Measurements from ENCODE around the gene ANKH. TPM values are rescaled to one million over a fixed set of nuclear protein-coding genes. Genes with fewer than 3 reads are reported as not detected.

ANKH gene
- total RNA-seq, 1 experiment from 2014 or later: 53.2 TPM

- Mint-ChIP-seq H3K27me3 (ENCODE audit: unreplicated experiment) (no peaks in the 10 kb centered on the region), H3K9me3 (ENCODE audit: low read depth, unreplicated experiment) (no peaks in the 10 kb centered on the region), H3K27ac (ENCODE audit: unreplicated experiment) (no peak overlapping the region), H3K4me3 (ENCODE audit: low read depth, unreplicated experiment) (no peak overlapping the region), H3K36me3 (ENCODE audit: insufficient read depth, unreplicated experiment) (no peaks in the 10 kb centered on the region), H3K4me1 (ENCODE audit: low read depth, unreplicated experiment) (peaks cover 42% of the 10 kb centered on the region)
- no peak for DNase-seq
- CTCF ChIA-PET: no interaction called here
- intact Hi-C loops (cut with micrococcal nuclease; ENCODE audit: unreplicated experiment): no loop called here
- no TSS peak for BruUV-seq (replicated peaks)
- no peak for TF ChIP-seq CTCF (IDR thresholded peaks at IDR 0.05; ENCODE audit: unreplicated experiment)
These were observed 93.4 kb downstream of the ANKH start for GRCh38 chr5:14777932-14778791.

DNA sequence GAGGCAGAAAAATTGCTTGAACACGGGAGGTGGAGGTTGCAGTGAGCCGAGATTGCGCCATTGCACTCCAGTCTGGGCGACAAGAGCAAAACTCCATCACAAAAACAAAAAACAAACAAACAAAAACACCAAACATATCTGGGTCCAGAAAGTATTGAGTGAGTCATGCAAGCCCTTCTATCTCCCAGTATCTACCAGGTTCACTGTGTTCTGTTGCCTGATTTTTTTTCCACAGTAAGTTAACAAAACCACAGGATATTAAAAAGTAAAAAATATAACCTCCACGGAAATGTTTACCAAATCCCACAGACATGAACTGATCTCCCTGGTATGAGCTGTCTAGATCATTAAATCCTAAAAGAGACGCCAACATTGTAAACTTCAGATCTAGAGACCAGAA lies 94.4 kb downstream of the ANKH start:
- BruUV-seq (replicated peaks): no TSS peak
- CTCF ChIA-PET: no interaction called here
- H3K9me3 Mint-ChIP-seq (ENCODE audit: low read depth, unreplicated experiment): no peaks in the 10 kb centered on the region
- TF ChIP-seq CTCF (IDR thresholded peaks at IDR 0.05; ENCODE audit: unreplicated experiment): no peak
- no peak for DNase-seq
- H3K27me3 Mint-ChIP-seq (ENCODE audit: unreplicated experiment): no peaks in the 10 kb centered on the region
- no peaks in the 10 kb centered on the region for H3K36me3 Mint-ChIP-seq (ENCODE audit: insufficient read depth, unreplicated experiment)
- H3K27ac Mint-ChIP-seq (ENCODE audit: unreplicated experiment): no peak overlapping the region
- intact Hi-C loops (cut with micrococcal nuclease; ENCODE audit: unreplicated experiment): no loop called here
- H3K4me1 Mint-ChIP-seq (ENCODE audit: low read depth, unreplicated experiment): peaks cover 42% of the 10 kb centered on the region
- H3K4me3 Mint-ChIP-seq (ENCODE audit: low read depth, unreplicated experiment): no peak overlapping the region

DNA sequence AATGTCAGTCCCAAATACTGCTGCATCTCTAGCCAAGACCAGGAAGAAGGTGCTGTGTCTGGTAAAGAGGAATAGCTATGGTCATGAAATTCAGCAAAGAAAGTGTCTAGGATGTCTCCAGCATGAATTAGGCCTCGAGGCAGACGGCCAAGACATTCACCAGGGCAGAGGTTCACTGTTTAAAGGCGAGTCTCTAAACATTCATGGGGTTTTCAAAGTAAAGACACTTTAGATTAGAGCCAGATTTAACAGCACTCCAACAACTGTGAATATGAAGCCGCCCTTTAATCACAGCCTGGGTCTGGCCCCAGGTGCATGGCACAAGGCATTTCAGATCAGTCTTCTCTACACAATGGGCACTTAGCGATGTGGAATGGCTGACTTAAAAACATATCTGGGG lies 95.0 kb downstream of the ANKH start:
- no peaks in the 10 kb centered on the region for H3K36me3 Mint-ChIP-seq (ENCODE audit: insufficient read depth, unreplicated experiment)
- no peaks in the 10 kb centered on the region for H3K9me3 Mint-ChIP-seq (ENCODE audit: low read depth, unreplicated experiment)
- no peaks in the 10 kb centered on the region for H3K27me3 Mint-ChIP-seq (ENCODE audit: unreplicated experiment)
- H3K4me3 Mint-ChIP-seq (ENCODE audit: low read depth, unreplicated experiment): no peak overlapping the region
- no peak for TF ChIP-seq CTCF (IDR thresholded peaks at IDR 0.05; ENCODE audit: unreplicated experiment)
- peak overlapping the region; percentile 24 for H3K27ac Mint-ChIP-seq (ENCODE audit: unreplicated experiment)
- CTCF ChIA-PET: interaction anchor here (0.6 kb wide), 1 partner anchor 33 kb away, joined by 4 read pairs; no protein-coding TSS in a partner anchor
- intact Hi-C loops (cut with micrococcal nuclease; ENCODE audit: unreplicated experiment): no loop called here
- H3K4me1 Mint-ChIP-seq (ENCODE audit: low read depth, unreplicated experiment): peaks cover 42% of the 10 kb centered on the region
- DNase-seq: no peak
- no TSS peak for BruUV-seq (replicated peaks)

DNA sequence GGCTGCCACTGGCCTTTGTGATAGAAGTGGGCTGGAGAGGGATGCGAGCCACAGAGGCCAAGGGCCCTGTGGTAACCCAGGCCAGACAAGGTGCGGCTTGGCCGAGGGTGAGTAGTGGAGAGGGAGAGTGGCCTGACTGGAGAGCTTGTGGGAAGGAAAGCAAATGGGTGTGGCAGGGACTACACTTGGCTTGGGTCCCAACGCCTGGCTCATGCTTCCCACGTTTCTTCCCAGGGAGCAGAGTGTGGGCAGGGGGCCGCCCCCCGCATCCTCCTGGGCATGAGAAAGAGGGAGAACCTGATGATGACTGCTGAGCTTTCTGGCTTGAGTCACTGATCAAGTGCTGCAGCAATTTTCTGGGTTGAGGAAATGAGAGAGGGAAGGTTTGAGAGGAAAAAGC lies 95.7 kb downstream of the ANKH start:
- Mint-ChIP-seq H3K36me3 (ENCODE audit: insufficient read depth, unreplicated experiment) (no peaks in the 10 kb centered on the region), H3K27ac (ENCODE audit: unreplicated experiment) (peak overlapping the region; percentile 24), H3K9me3 (ENCODE audit: low read depth, unreplicated experiment) (no peaks in the 10 kb centered on the region), H3K4me1 (ENCODE audit: low read depth, unreplicated experiment) (peaks cover 42% of the 10 kb centered on the region), H3K27me3 (ENCODE audit: unreplicated experiment) (no peaks in the 10 kb centered on the region), H3K4me3 (ENCODE audit: low read depth, unreplicated experiment) (no peak overlapping the region)
- intact Hi-C loops (cut with micrococcal nuclease; ENCODE audit: unreplicated experiment): no loop called here
- BruUV-seq (replicated peaks): no TSS peak
- CTCF ChIA-PET: no interaction called here
- DNase-seq: peak; percentile 58
- no peak for TF ChIP-seq CTCF (IDR thresholded peaks at IDR 0.05; ENCODE audit: unreplicated experiment)
